Osteocyte (in vitro differentiated cells): ENCODE data around the gene DSE. TPM values are rescaled to one million over a fixed set of nuclear protein-coding genes. Genes with fewer than 3 reads are reported as not detected.

ENCODE experiments used
- DNase-seq: peaks from one replicate; pipeline ENCODE4 v3.0.0; 2021; ENCODE audit warnings: mixed read lengths; ENCODE audit not compliant: unreplicated experiment; ENCODE audit errors: extremely low spot score
- H3K27ac Mint-ChIP-seq: one replicate; pipeline ENCODE4 v1.8.0; 2021; ENCODE audit warnings: mild to moderate bottlenecking, mixed read lengths; ENCODE audit not compliant: unreplicated experiment
- H3K27me3 Mint-ChIP-seq: one replicate; pipeline ENCODE4 v1.8.0; 2021; ENCODE audit warnings: mixed read lengths; ENCODE audit not compliant: unreplicated experiment
- H3K36me3 Mint-ChIP-seq: one replicate; pipeline ENCODE4 v1.8.0; 2021; ENCODE audit warnings: mixed read lengths; ENCODE audit not compliant: unreplicated experiment
- H3K4me1 Mint-ChIP-seq: one replicate; pipeline ENCODE4 v1.8.0; 2021; ENCODE audit warnings: mixed read lengths; ENCODE audit not compliant: unreplicated experiment
- H3K4me3 Mint-ChIP-seq: one replicate; pipeline ENCODE4 v1.8.0; 2021; ENCODE audit warnings: mild to moderate bottlenecking, moderate library complexity, mixed read lengths; ENCODE audit not compliant: unreplicated experiment
- H3K9me3 Mint-ChIP-seq: one replicate; pipeline ENCODE4 v1.8.0; 2021; ENCODE audit warnings: mixed read lengths; ENCODE audit not compliant: unreplicated experiment
- total RNA-seq: library from RNA; stranded (reverse); gene quantifications from 2 replicates; pipeline ENCODE4 v1.2.1, GENCODE V29; 2021
- TF ChIP-seq, protein P1 (sequence below): fragments of 200-600 bp; sonication (generic); IDR thresholded peaks from 2 replicates; pipeline ENCODE4 v1.5.0; 2021; ENCODE audit warnings: antibody characterized with exemption, mild to moderate bottlenecking, moderate library complexity

DSE gene
- total RNA-seq, 1 donor from 2014 or later, result 67.1 TPM

GRCh38 chr6:116408491-116408890 is 37.7 kb downstream of the DSE start:
- no peak overlapping the region for H3K4me3 Mint-ChIP-seq
- H3K9me3 Mint-ChIP-seq, result no peaks in the 10 kb centered on the region

GRCh38 chr6:116409756-116410155 is 39.0 kb downstream of the DSE start:
- peaks cover 8% of the 10 kb centered on the region for H3K36me3 Mint-ChIP-seq
- H3K27ac Mint-ChIP-seq, result peak overlapping the region; percentile 67
- no peak overlapping the region for H3K4me3 Mint-ChIP-seq
- DNase-seq, result no peak
- H3K4me1 Mint-ChIP-seq, result peaks cover 69% of the 10 kb centered on the region
- no peaks in the 10 kb centered on the region for H3K9me3 Mint-ChIP-seq
- TF ChIP-seq, protein P1, sequence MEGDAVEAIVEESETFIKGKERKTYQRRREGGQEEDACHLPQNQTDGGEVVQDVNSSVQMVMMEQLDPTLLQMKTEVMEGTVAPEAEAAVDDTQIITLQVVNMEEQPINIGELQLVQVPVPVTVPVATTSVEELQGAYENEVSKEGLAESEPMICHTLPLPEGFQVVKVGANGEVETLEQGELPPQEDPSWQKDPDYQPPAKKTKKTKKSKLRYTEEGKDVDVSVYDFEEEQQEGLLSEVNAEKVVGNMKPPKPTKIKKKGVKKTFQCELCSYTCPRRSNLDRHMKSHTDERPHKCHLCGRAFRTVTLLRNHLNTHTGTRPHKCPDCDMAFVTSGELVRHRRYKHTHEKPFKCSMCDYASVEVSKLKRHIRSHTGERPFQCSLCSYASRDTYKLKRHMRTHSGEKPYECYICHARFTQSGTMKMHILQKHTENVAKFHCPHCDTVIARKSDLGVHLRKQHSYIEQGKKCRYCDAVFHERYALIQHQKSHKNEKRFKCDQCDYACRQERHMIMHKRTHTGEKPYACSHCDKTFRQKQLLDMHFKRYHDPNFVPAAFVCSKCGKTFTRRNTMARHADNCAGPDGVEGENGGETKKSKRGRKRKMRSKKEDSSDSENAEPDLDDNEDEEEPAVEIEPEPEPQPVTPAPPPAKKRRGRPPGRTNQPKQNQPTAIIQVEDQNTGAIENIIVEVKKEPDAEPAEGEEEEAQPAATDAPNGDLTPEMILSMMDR, result no peak
- H3K27me3 Mint-ChIP-seq, result no peaks in the 10 kb centered on the region

More at GRCh38 chr6:116408491-116408890, 37.7 kb downstream of the DSE start:
- no peak for DNase-seq
- TF ChIP-seq, protein P1, result no peak
- peaks cover 80% of the 10 kb centered on the region for H3K4me1 Mint-ChIP-seq
- H3K27ac Mint-ChIP-seq, result no peak overlapping the region
- H3K36me3 Mint-ChIP-seq, result peaks cover 7% of the 10 kb centered on the region
- H3K27me3 Mint-ChIP-seq, result no peaks in the 10 kb centered on the region

GRCh38 chr6:116411284-116411623 is 40.5 kb downstream of the DSE start:
- peaks cover 19% of the 10 kb centered on the region for H3K36me3 Mint-ChIP-seq
- H3K4me3 Mint-ChIP-seq, result peak overlapping the region; percentile 38
- TF ChIP-seq, protein P1, result no peak
- DNase-seq, result no peak
- H3K27me3 Mint-ChIP-seq, result no peaks in the 10 kb centered on the region
- H3K9me3 Mint-ChIP-seq, result no peaks in the 10 kb centered on the region
- H3K27ac Mint-ChIP-seq, result peak overlapping the region; percentile 94
- peaks cover 62% of the 10 kb centered on the region for H3K4me1 Mint-ChIP-seq

- TF ChIP-seq, protein P1, result no peak
- Mint-ChIP-seq H3K4me3 (peak overlapping the region; percentile 41), H3K27me3 (no peaks in the 10 kb centered on the region), H3K36me3 (peaks cover 19% of the 10 kb centered on the region), H3K27ac (peak overlapping the region; percentile 94), H3K4me1 (peaks cover 52% of the 10 kb centered on the region), H3K9me3 (no peaks in the 10 kb centered on the region)
- no peak for DNase-seq
Measured at GRCh38 chr6:116412270-116412669, 41.5 kb downstream of the DSE start.

- TF ChIP-seq, protein P1, result no peak
- no peak for DNase-seq
- Mint-ChIP-seq H3K36me3 (peaks cover 19% of the 10 kb centered on the region), H3K4me1 (peaks cover 44% of the 10 kb centered on the region), H3K9me3 (no peaks in the 10 kb centered on the region), H3K27ac (no peak overlapping the region), H3K4me3 (no peak overlapping the region), H3K27me3 (no peaks in the 10 kb centered on the region)
Measured at GRCh38 chr6:116413357-116413756, 42.6 kb downstream of the DSE start.
